Lower leg skin (tissue), 3 donors: ENCODE results near the gene SAMD3.

Experiments used
- CTCF ChIP-seq, 3 donors: fragments of 450-650 bp; IDR thresholded peaks; one replicate each; pipeline ENCODE4 v1.5.1; 2016; ENCODE audit warnings: antibody characterized with exemption in 3 of 3, mild to moderate bottlenecking in 3 of 3, moderate library complexity in 2 of 3
- POLR2A ChIP-seq, 2 donors: fragments of 450-650 bp; IDR thresholded peaks; one replicate each; pipeline ENCODE4 v1.6.1; 2016 to 2017; ENCODE audit warnings: antibody characterized with exemption in 2 of 2, mild to moderate bottlenecking in 1 of 2, moderate library complexity in 1 of 2

- no peak for TF ChIP-seq POLR2A (IDR thresholded peaks at IDR 0.05)
- no peak for TF ChIP-seq CTCF (IDR thresholded peaks at IDR 0.05)
Observed at GRCh38 chr6:130152908-130153510, 69.7 kb downstream of the SAMD3 start.
